Type B pancreatic cell (in vitro differentiated cells): ENCODE data around the gene MDM1. TPM values are rescaled to one million over a fixed set of nuclear protein-coding genes. Genes with fewer than 3 reads are reported as not detected.

ENCODE experiments used
- DNase-seq: peaks from one replicate; pipeline ENCODE4 v3.0.0; 2021; ENCODE audit warnings: mixed read lengths; ENCODE audit not compliant: unreplicated experiment; ENCODE audit errors: extremely low spot score
- H3K27ac Mint-ChIP-seq: 2 replicates; pipeline ENCODE4 v1.8.0; 2021; ENCODE audit warnings: mild to moderate bottlenecking, mixed read lengths
- H3K27me3 Mint-ChIP-seq: 2 replicates; pipeline ENCODE4 v1.8.0; 2021; ENCODE audit warnings: mixed read lengths
- H3K36me3 Mint-ChIP-seq: 2 replicates; pipeline ENCODE4 v1.8.0; 2021; ENCODE audit warnings: mixed read lengths
- H3K4me1 Mint-ChIP-seq: one replicate; pipeline ENCODE4 v1.8.0; 2021; ENCODE audit warnings: mixed read lengths; ENCODE audit not compliant: unreplicated experiment
- H3K4me3 Mint-ChIP-seq: 2 replicates; pipeline ENCODE4 v1.8.0; 2021; ENCODE audit warnings: mild to moderate bottlenecking, mixed read lengths
- H3K9me3 Mint-ChIP-seq: 2 replicates; pipeline ENCODE4 v1.8.0; 2021; ENCODE audit warnings: mixed read lengths
- total RNA-seq: library from RNA; stranded (reverse); gene quantifications from 2 replicates; pipeline ENCODE4 v1.2.1, GENCODE V29; 2021; ENCODE audit warnings: low replicate concordance
- TF ChIP-seq, protein P1 (sequence below): fragments of 200-600 bp; sonication (generic); conservative IDR thresholded peaks from 2 replicates; pipeline ENCODE4 v1.5.0; 2021; ENCODE audit warnings: antibody characterized with exemption, mild to moderate bottlenecking

MDM1 gene
- total RNA-seq, 1 donor from 2014 or later: 24.0 TPM

DNA sequence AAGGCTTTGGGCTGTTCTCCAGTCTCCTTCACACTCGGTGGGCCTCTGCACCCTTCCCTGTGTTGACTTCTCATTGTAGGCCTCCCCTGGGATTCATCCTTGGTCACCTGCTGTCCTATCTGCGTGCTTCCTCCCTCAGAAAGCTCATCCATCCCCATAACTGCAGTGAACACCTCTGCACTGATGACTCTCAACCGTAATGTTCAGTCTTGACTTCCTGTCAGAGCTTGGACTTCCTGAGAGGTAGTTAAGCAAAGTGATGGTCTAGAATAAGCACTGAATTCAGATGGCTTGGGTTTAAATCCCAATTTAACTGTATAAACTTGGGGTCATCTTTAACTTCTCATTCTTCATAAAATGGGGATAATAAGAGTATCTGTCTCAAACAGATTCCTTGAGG is 13.6 kb upstream of the MDM1 start:
- TF ChIP-seq, protein P1, sequence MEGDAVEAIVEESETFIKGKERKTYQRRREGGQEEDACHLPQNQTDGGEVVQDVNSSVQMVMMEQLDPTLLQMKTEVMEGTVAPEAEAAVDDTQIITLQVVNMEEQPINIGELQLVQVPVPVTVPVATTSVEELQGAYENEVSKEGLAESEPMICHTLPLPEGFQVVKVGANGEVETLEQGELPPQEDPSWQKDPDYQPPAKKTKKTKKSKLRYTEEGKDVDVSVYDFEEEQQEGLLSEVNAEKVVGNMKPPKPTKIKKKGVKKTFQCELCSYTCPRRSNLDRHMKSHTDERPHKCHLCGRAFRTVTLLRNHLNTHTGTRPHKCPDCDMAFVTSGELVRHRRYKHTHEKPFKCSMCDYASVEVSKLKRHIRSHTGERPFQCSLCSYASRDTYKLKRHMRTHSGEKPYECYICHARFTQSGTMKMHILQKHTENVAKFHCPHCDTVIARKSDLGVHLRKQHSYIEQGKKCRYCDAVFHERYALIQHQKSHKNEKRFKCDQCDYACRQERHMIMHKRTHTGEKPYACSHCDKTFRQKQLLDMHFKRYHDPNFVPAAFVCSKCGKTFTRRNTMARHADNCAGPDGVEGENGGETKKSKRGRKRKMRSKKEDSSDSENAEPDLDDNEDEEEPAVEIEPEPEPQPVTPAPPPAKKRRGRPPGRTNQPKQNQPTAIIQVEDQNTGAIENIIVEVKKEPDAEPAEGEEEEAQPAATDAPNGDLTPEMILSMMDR: no peak
- Mint-ChIP-seq H3K4me1 (peaks cover 27% of the 10 kb centered on the region), H3K27me3 (peaks cover 8% of the 10 kb centered on the region), H3K36me3 (no peaks in the 10 kb centered on the region), H3K27ac (no peak overlapping the region), H3K9me3 (no peaks in the 10 kb centered on the region), H3K4me3 (no peak overlapping the region)
- DNase-seq: no peak

DNA sequence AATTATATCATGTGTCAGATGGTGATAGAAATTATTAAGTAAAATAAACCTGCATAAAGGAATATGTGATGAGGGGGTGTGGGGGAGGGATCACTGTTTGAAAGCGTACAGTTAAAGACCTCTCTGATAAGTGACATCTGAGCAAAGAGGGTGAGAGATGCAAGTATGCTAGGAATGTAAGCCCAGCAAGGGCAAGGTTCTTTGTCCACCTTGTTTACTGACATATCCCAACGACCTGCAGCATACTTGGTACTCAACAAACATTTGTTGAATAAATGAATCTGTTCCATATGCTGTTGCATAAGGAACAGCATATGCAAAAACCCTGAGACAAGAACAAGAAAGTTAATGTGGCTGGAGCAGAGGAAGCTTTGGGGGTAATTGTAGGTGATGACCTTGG is 12.0 kb upstream of the MDM1 start:
- TF ChIP-seq, protein P1: no peak
- Mint-ChIP-seq H3K27ac (no peak overlapping the region), H3K27me3 (peaks cover 8% of the 10 kb centered on the region), H3K4me3 (no peak overlapping the region), H3K36me3 (no peaks in the 10 kb centered on the region), H3K9me3 (no peaks in the 10 kb centered on the region), H3K4me1 (peaks cover 12% of the 10 kb centered on the region)
- no peak for DNase-seq

DNA sequence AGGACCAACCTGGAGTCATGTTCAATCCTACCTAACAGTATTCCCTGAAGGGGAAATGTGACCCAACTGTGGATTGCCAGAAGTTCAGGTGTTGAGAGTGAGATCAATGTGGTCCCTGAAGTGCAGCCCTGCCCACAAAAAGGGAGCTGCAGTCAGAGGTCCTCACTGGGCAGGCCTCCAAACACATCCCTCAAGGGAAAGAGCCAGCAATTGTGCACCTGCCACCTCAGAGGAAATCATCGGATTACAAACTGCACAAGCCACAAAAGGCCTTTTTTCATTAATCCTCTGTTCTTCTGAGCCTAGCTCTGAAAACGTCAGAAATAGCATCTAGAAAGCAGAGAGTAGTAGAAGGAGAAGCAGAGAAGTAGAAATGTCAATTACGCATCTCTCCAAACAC is 10.8 kb upstream of the MDM1 start:
- H3K27ac Mint-ChIP-seq: no peak overlapping the region
- H3K36me3 Mint-ChIP-seq: no peaks in the 10 kb centered on the region
- no peaks in the 10 kb centered on the region for H3K9me3 Mint-ChIP-seq
- H3K27me3 Mint-ChIP-seq: peaks cover 8% of the 10 kb centered on the region
- TF ChIP-seq, protein P1: no peak
- no peak overlapping the region for H3K4me3 Mint-ChIP-seq
- DNase-seq: no peak
- peaks cover 10% of the 10 kb centered on the region for H3K4me1 Mint-ChIP-seq

DNA sequence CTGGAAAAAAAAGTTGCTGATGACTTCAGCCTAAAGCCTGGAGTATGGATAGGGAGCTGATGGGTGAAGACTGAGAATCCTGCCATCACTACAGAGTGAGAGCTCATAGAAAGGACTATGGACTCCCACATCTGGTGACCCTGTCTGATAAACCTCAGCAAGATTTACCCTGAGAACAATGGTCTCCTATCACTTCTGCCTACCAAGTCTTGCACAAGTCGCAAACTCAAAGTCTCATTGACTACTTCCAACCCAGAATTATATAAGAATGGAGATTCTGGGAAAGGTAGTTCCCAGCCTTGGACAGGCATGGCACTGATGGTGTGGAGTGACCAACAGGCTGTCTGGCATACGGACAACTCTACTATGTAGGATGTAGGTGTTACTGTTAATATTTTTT is 9.7 kb upstream of the MDM1 start:
- Mint-ChIP-seq H3K9me3 (no peaks in the 10 kb centered on the region), H3K27ac (no peak overlapping the region), H3K4me1 (peaks cover 13% of the 10 kb centered on the region), H3K36me3 (no peaks in the 10 kb centered on the region), H3K4me3 (no peak overlapping the region), H3K27me3 (peaks cover 5% of the 10 kb centered on the region)
- no peak for DNase-seq
- TF ChIP-seq, protein P1: no peak

DNA sequence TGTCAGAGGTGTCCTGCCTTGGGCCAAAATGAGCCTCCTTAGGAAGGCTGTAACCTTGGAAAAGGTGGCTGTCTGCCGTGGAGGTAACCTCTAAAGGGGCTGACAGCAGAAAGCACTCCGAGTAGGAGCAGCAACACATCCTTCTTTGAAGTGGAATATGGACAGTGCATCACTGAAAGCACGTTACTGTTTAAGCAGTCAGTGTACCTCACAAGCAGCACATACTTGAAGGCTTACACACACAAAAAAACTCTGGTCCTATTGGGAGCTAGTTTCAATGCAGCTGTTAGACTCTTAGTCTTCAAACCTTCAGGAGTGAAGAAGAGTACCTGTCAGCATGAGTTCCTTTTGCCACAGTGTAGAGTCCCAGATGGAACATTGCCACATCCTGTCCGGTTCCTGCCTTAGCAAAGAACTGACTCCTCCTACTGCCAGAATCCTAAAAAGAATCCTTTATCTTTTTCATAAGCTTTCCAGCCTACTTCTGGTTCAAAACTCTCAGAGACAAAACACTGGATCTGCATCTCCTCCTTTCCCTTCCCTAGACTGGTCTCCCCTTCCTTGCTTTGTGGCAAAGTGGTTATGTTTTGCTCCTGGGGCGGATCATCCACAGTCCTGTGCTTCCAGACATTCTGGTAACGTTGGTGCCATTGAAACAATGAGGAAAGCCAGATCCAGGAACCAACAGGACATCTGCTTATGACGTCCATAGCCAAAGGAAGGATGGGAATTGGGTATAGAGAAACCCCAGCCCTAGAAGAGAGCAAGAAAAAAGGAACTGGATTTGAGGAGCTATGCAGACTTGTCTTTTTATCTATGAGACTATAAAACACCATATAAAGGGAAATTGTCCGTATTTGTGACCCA is 8.5 kb upstream of the MDM1 start:
- Mint-ChIP-seq H3K9me3 (no peaks in the 10 kb centered on the region), H3K27ac (no peak overlapping the region), H3K4me1 (peaks cover 17% of the 10 kb centered on the region), H3K4me3 (no peak overlapping the region), H3K36me3 (no peaks in the 10 kb centered on the region), H3K27me3 (peaks cover 3% of the 10 kb centered on the region)
- TF ChIP-seq, protein P1: no peak
- DNase-seq: no peak
